Cardiac fibroblast (primary cell): ENCODE results near the gene FZR1.

Experiments
- DNase-seq, 2 donors: peaks; one replicate each; pipeline versions ENCODE4 v3.0.0 to v3.0.0-alpha.2; 2010; ENCODE audit warnings: low read depth in 2 of 2
- H3K4me3 ChIP-seq, 2 donors: replicated peaks in 1 of 2; 1 replicate in 1 of 2; 2 replicates in 1 of 2; pipeline ENCODE4 v1.5.1; 2011; ENCODE audit warnings: low read depth in 2 of 2, low read length in 2 of 2, mild to moderate bottlenecking in 2 of 2, moderate library complexity in 1 of 2
- CTCF ChIP-seq: IDR thresholded peaks from one replicate; pipeline ENCODE4 v1.5.1; 2011; ENCODE audit warnings: low read depth, mild to moderate bottlenecking, low read length, inconsistent platforms

Gene FZR1

GRCh38 chr19:3516675-3517207 is 10.6 kb downstream of the FZR1 start:
- no peak overlapping the region for H3K4me3 ChIP-seq
- DNase-seq, result no peak
- TF ChIP-seq CTCF, result no peak

GRCh38 chr19:3517638-3518037 is 11.5 kb downstream of the FZR1 start:
- TF ChIP-seq CTCF, result no peak
- no peak for DNase-seq
- no peak overlapping the region for H3K4me3 ChIP-seq

- TF ChIP-seq CTCF, result no peak
- no peak overlapping the region for H3K4me3 ChIP-seq
- no peak for DNase-seq
Measured at GRCh38 chr19:3518255-3518654, 12.1 kb downstream of the FZR1 start.

DNA sequence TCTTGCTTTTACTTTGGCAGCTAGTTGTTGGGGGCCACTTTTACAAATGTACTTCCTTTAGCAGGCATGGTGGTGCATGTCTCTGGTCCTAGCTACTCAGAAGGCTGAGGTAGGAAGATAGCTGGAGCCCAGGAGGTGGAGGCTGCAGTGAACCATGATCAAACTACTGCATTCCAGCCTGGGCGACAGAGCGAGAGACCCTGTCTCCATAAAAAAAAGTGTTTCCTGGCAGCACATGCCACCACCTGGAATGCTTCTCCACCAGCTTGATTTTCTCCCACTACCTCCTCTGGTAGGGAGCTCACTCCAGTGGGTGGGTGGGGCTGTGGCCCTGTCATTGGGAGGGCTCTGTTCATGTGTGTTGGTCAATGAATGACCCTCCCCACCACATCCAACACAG is 12.5 kb downstream of the FZR1 start:
- DNase-seq, result no peak
- no peak overlapping the region for H3K4me3 ChIP-seq
- TF ChIP-seq CTCF, result no peak

GRCh38 chr19:3519126-3519525 is 13.0 kb downstream of the FZR1 start:
- no peak overlapping the region for H3K4me3 ChIP-seq
- DNase-seq, result no peak
- TF ChIP-seq CTCF, result no peak

DNA sequence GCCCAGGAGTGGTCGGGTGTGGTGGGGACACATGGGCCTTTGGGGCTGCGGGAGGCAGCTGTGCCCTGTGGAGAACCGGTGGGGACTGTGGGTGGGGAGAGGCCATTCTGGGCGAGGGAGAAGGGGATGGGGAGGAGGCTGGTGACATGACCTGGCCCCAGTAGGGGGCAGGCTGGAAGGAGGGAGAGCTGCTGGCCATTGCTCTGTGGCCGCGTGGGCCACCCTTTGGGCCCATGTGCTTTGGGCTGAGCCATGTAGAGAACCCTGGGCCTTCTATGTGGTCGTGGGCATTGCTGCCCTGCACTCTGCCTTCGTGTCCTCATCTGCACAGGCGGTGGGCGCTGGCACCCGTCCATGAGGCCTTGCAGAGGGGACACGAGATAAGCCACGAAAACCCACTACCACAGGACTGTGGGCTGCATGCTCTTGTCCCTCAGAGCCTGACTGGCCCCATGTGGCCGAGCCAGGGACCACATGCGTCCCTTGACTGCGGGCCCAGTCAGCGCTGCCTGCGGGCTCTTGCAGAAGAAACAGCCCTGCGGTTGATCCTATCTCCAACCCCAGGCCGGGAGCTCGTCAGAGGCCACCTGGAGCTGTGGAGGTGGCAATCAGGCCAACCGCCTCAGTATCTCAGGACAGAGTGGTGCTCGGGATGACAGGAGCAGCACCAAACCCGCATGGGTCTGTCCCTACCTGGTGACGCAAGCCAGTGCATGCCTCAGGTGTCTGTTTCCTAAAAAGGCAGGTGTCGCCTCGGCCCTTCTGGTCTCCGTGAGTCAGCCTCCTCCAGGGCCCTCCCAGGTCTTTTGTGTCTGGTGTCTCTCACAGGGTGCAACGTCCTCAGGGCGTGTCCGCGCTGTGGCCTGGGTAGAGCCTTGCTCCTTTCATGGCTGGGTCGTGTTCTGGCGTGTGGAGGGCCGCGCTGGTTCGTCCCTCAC is 14.3 kb downstream of the FZR1 start:
- TF ChIP-seq CTCF, result no peak
- no peak for DNase-seq
- H3K4me3 ChIP-seq, result no peak overlapping the region
